ENCODE measurements around the gene RAD18. TPM values are rescaled to one million over a fixed set of nuclear protein-coding genes. Genes with fewer than 3 reads are reported as not detected.

Gene RAD18
- total RNA-seq, 1 experiment from 2014 or later = 46.6 TPM

GRCh38 chr3:8970971-8971589 lies 7.8 kb upstream of the RAD18 start:
- H3K9me2 ChIP-seq (replicated peaks; ENCODE audit: low read length) = no peaks in the 10 kb centered on the region
- no peaks in the 10 kb centered on the region for H3K9me3 ChIP-seq (ENCODE audit: low read length)
- H4K20me1 ChIP-seq (ENCODE audit: low read length) = no peaks in the 10 kb centered on the region
- TF ChIP-seq CTCF (conservative IDR thresholded peaks at IDR 0.05; ENCODE audit: low read depth, low read length) (peak; percentile 95), EZH2phosphoT487 (IDR thresholded peaks at IDR 0.05; ENCODE audit: borderline replicate concordance, low read length) (no peak)
- H2AFZ ChIP-seq (ENCODE audit: low read length) = peak overlapping the region; percentile 46
- DNase-seq = peak; percentile 86
- CTCF ChIA-PET = interaction anchor here (0.5 to 2.1 kb wide), 3 partner anchors 59 to 521 kb away, joined by 3 to 13 read pairs (median 5); no protein-coding TSS in a partner anchor
- H3F3A ChIP-seq (ENCODE audit: low read length, unreplicated experiment) = no peaks in the 10 kb centered on the region
- no peaks in the 10 kb centered on the region for H3K27me3 ChIP-seq (ENCODE audit: low read length)
- no peak overlapping the region for H3K4me3 ChIP-seq (ENCODE audit: low read length)
- H3K4me1 ChIP-seq (ENCODE audit: insufficient read depth, low read length) = peaks cover under 1% of the 10 kb centered on the region; the same call in 1 of the 2 replicates
- POLR2A ChIA-PET (ENCODE audit: unreplicated experiment) = no interaction called here
- no TSS peak for BruUV-seq (replicated peaks)
- H3K79me2 ChIP-seq (ENCODE audit: low read length) = no peaks in the 10 kb centered on the region
- H3K4me2 ChIP-seq (ENCODE audit: low read length) = peak overlapping the region; percentile 9; the same call in 1 of the 2 replicates
- intact Hi-C loops (cut with micrococcal nuclease) = loop anchor here (1.0 kb wide), 3 partner anchors 96 to 382 kb away; no protein-coding TSS in a partner anchor
- ATAC-seq = peak; percentile 72
- H3K36me3 ChIP-seq (ENCODE audit: low read depth, low read length) = no peaks in the 10 kb centered on the region
- no peak overlapping the region for H3K27ac ChIP-seq (ENCODE audit: low read length)
- H3K9ac ChIP-seq (ENCODE audit: low read length) = no peak overlapping the region

GRCh38 chr3:8969241-8969640 lies 6.0 kb upstream of the RAD18 start:
- no peak for ATAC-seq
- TF ChIP-seq EZH2phosphoT487 (IDR thresholded peaks at IDR 0.05; ENCODE audit: borderline replicate concordance, low read length) (no peak), CTCF (conservative IDR thresholded peaks at IDR 0.05; ENCODE audit: low read depth, low read length) (no peak), EZH2 (IDR thresholded peaks at IDR 0.05; ENCODE audit: low read length, unreplicated experiment) (no peak)
- Histone ChIP-seq H3K4me1 (ENCODE audit: insufficient read depth, low read length) (peaks cover 18% of the 10 kb centered on the region), H3K9me2 (replicated peaks; ENCODE audit: low read length) (no peaks in the 10 kb centered on the region), H4K20me1 (ENCODE audit: low read length) (no peaks in the 10 kb centered on the region), H3K4me3 (ENCODE audit: low read length) (no peak overlapping the region), H3K79me2 (ENCODE audit: low read length) (no peaks in the 10 kb centered on the region), H2AFZ (ENCODE audit: low read length) (no peak overlapping the region), H3F3A (ENCODE audit: low read length, unreplicated experiment) (peaks cover 4% of the 10 kb centered on the region), H3K4me2 (ENCODE audit: low read length) (no peak overlapping the region), H3K27ac (ENCODE audit: low read length) (no peak overlapping the region), H3K9me3 (ENCODE audit: low read length) (no peaks in the 10 kb centered on the region), H3K9ac (ENCODE audit: low read length) (no peak overlapping the region), H3K36me3 (ENCODE audit: low read depth, low read length) (no peaks in the 10 kb centered on the region), H3K27me3 (ENCODE audit: low read length) (no peaks in the 10 kb centered on the region)
- no TSS peak for BruUV-seq (replicated peaks)
- CTCF ChIA-PET = interaction anchor here (0.6 to 1.6 kb wide), 2 partner anchors 92 to 333 kb away, joined by 4 to 10 read pairs; no protein-coding TSS in a partner anchor
- intact Hi-C loops (cut with micrococcal nuclease) = loop anchor here (10.0 kb wide), 1 partner anchor 284 kb away; no protein-coding TSS in a partner anchor
- POLR2A ChIA-PET (ENCODE audit: unreplicated experiment) = interaction anchor here (0.7 kb wide), 1 partner anchor 342 kb away, joined by 7 read pairs; no protein-coding TSS in a partner anchor
- no peak for DNase-seq

- H3F3A ChIP-seq (ENCODE audit: low read length, unreplicated experiment) = peaks cover 4% of the 10 kb centered on the region
- no TSS peak for BruUV-seq (replicated peaks)
- peaks cover 25% of the 10 kb centered on the region for H3K4me1 ChIP-seq (ENCODE audit: insufficient read depth, low read length)
- H3K36me3 ChIP-seq (ENCODE audit: low read depth, low read length) = no peaks in the 10 kb centered on the region
- no peaks in the 10 kb centered on the region for H3K27me3 ChIP-seq (ENCODE audit: low read length)
- H2AFZ ChIP-seq (ENCODE audit: low read length) = no peak overlapping the region
- ChIA-PET CTCF (interaction anchor here (1.6 kb wide), 1 partner anchor 334 kb away, joined by 10 read pairs; no protein-coding TSS in a partner anchor), POLR2A (ENCODE audit: unreplicated experiment) (no interaction called here)
- no peak overlapping the region for H3K27ac ChIP-seq (ENCODE audit: low read length)
- H3K9me3 ChIP-seq (ENCODE audit: low read length) = no peaks in the 10 kb centered on the region
- no peak for ATAC-seq
- TF ChIP-seq CTCF (conservative IDR thresholded peaks at IDR 0.05; ENCODE audit: low read depth, low read length) (no peak), EZH2phosphoT487 (IDR thresholded peaks at IDR 0.05; ENCODE audit: borderline replicate concordance, low read length) (no peak)
- no peaks in the 10 kb centered on the region for H4K20me1 ChIP-seq (ENCODE audit: low read length)
- no peak overlapping the region for H3K4me3 ChIP-seq (ENCODE audit: low read length)
- H3K9ac ChIP-seq (ENCODE audit: low read length) = no peak overlapping the region
- intact Hi-C loops (cut with micrococcal nuclease) = loop anchor here (10.0 kb wide), 1 partner anchor 284 kb away; no protein-coding TSS in a partner anchor
- H3K4me2 ChIP-seq (ENCODE audit: low read length) = no peak overlapping the region
- H3K9me2 ChIP-seq (replicated peaks; ENCODE audit: low read length) = no peaks in the 10 kb centered on the region
- DNase-seq = no peak
- no peaks in the 10 kb centered on the region for H3K79me2 ChIP-seq (ENCODE audit: low read length)
These were observed 5.2 kb upstream of the RAD18 start for GRCh38 chr3:8968375-8968882.

Data from PC-3 (cell line).